Neural progenitor cell (in vitro differentiated cells): ENCODE results near the gene CEACAM16. TPM values are rescaled to one million over a fixed set of nuclear protein-coding genes. Genes with fewer than 3 reads are reported as not detected.

Source experiments
- DNase-seq: peaks from one replicate; pipeline ENCODE4 v3.0.0-alpha.2; 2016; ENCODE audit warnings: low spot score
- H2AFZ ChIP-seq: fragments of 200-600 bp; sonication (generic); replicated peaks from 2 replicates; pipeline ENCODE4 v1.6.1; 2016; ENCODE audit warnings: antibody characterized with exemption
- H3F3A ChIP-seq: fragments of 200-600 bp; sonication (generic); 2 replicates; pipeline ENCODE4 v1.6.1; 2016; ENCODE audit warnings: antibody characterized with exemption, low read depth
- H3K27ac ChIP-seq: fragments of 200-600 bp; sonication (generic); 2 replicates; pipeline ENCODE4 v1.5.1; 2016; ENCODE audit warnings: mild to moderate bottlenecking
- H3K27me3 ChIP-seq: fragments of 200-600 bp; sonication (generic); 2 replicates; pipeline ENCODE4 v1.6.1; 2016; ENCODE audit warnings: mild to moderate bottlenecking, moderate library complexity
- H3K36me3 ChIP-seq: fragments of 200-600 bp; sonication (generic); 2 replicates; pipeline ENCODE4 v1.5.1; 2016
- H3K4me1 ChIP-seq: fragments of 200-600 bp; sonication (generic); 2 replicates; pipeline ENCODE4 v1.6.1; 2016; ENCODE audit warnings: mixed run types
- H3K4me2 ChIP-seq: fragments of 200-600 bp; sonication (generic); 2 replicates; pipeline ENCODE4 v1.6.1; 2016
- H3K4me3 ChIP-seq: fragments of 200-600 bp; sonication (generic); 2 replicates; pipeline ENCODE4 v1.5.1; 2016
- H3K79me2 ChIP-seq: fragments of 200-600 bp; sonication (generic); 2 replicates; pipeline ENCODE4 v1.6.1; 2016; ENCODE audit warnings: low read depth
- H3K9ac ChIP-seq: fragments of 200-600 bp; sonication (generic); 2 replicates; pipeline ENCODE4 v1.6.1; 2016
- H3K9me3 ChIP-seq: fragments of 200-600 bp; sonication (generic); 2 replicates; pipeline ENCODE4 v1.5.1; 2016; ENCODE audit warnings: low read depth
- H4K20me1 ChIP-seq: fragments of 200-600 bp; sonication (generic); 2 replicates; pipeline ENCODE4 v1.6.1; 2016; ENCODE audit warnings: low read depth
- H3K27ac Mint-ChIP-seq: 3 replicates; pipeline ENCODE4 v1.8.0; 2021; ENCODE audit warnings: mixed read lengths
- H3K27me3 Mint-ChIP-seq: 2 replicates; pipeline ENCODE4 v1.8.0; 2022; ENCODE audit warnings: low read depth, mild to moderate bottlenecking, inconsistent platforms, moderate library complexity, mixed read lengths; ENCODE audit not compliant: insufficient read depth
- H3K36me3 Mint-ChIP-seq: 3 replicates; pipeline ENCODE4 v1.8.0; 2021; ENCODE audit warnings: mixed read lengths
- H3K4me1 Mint-ChIP-seq: 3 replicates; pipeline ENCODE4 v1.8.0; 2021; ENCODE audit warnings: mixed read lengths
- H3K4me3 Mint-ChIP-seq: 3 replicates; pipeline ENCODE4 v1.8.0; 2021; ENCODE audit warnings: mild to moderate bottlenecking, moderate library complexity, mixed read lengths
- H3K9me3 Mint-ChIP-seq: 3 replicates; pipeline ENCODE4 v1.8.0; 2020; ENCODE audit warnings: mixed read lengths
- EZH2 ChIP-seq: fragments of 200-600 bp; sonication (generic); IDR thresholded peaks from 2 replicates; pipeline ENCODE4 v1.6.1; 2017; ENCODE audit warnings: antibody characterized with exemption, mild to moderate bottlenecking, moderate library complexity
- EZH2phosphoT487 ChIP-seq: fragments of 200-600 bp; sonication (generic); IDR thresholded peaks from 2 replicates; pipeline ENCODE4 v1.6.1; 2017; ENCODE audit warnings: antibody characterized with exemption
- total RNA-seq: library from RNA; depleted of rRNA; stranded (reverse); fragments of >200 nt; gene quantifications from 2 replicates; pipeline ENCODE4 v1.2.3, GENCODE V29; 2015; ENCODE audit warnings: low replicate concordance
- TF ChIP-seq, protein P1 (sequence below): fragments of 200-600 bp; sonication (generic); IDR thresholded peaks from 2 replicates; pipeline ENCODE4 v1.5.1; 2017; ENCODE audit warnings: antibody characterized with exemption, mild to moderate bottlenecking

CEACAM16 gene
- total RNA-seq, 1 donor from 2014 or later: not detected

DNA sequence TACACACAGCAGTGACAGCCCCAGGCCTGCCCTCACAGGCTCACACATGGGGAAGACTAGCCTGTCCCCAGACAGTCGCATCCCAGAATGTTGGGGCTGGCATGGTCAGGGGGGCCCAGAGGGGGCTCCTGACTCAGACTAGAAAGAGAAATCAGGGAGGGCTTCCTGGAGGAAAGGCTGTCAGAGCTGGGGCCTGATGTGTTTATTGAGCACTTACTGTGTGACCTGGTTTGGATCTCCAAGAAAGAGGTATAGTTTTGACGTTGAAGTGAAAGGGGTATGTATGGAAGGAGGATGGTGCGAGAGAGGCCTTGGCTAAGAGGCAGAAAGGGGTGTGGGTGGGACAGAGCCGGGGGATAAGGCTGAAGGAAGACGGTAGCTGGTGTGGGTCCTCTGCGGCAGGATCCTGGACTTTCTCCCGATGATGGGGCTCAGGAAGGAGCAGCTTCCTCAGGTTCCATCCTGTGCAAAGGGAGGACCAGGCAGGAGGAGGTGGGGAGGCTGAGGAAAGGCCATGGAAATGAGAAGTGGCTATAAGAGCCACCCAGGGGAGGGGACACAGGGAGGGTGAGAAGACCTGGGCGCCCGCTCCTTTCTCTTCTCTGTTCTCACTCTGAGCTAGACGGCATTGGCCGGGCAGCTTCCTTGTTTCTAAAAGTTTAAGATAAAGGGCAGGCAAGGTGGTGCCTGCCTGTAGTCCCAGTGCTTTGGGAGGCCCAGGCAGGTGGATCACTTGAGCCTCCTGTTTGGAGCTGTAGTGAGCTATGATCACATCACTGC, 33.5 kb downstream of the CEACAM16 start:
- no peaks in the 10 kb centered on the region for H3K79me2 ChIP-seq
- no peak for DNase-seq
- no peaks in the 10 kb centered on the region for H3K9me3 ChIP-seq
- TF ChIP-seq, protein P1, sequence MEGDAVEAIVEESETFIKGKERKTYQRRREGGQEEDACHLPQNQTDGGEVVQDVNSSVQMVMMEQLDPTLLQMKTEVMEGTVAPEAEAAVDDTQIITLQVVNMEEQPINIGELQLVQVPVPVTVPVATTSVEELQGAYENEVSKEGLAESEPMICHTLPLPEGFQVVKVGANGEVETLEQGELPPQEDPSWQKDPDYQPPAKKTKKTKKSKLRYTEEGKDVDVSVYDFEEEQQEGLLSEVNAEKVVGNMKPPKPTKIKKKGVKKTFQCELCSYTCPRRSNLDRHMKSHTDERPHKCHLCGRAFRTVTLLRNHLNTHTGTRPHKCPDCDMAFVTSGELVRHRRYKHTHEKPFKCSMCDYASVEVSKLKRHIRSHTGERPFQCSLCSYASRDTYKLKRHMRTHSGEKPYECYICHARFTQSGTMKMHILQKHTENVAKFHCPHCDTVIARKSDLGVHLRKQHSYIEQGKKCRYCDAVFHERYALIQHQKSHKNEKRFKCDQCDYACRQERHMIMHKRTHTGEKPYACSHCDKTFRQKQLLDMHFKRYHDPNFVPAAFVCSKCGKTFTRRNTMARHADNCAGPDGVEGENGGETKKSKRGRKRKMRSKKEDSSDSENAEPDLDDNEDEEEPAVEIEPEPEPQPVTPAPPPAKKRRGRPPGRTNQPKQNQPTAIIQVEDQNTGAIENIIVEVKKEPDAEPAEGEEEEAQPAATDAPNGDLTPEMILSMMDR: no peak
- TF ChIP-seq EZH2: no peak
- no peak for TF ChIP-seq EZH2phosphoT487
- Mint-ChIP-seq H3K9me3 (no peaks in the 10 kb centered on the region), H3K27ac (no peak overlapping the region), H3K4me3 (no peak overlapping the region), H3K4me1 (no peaks in the 10 kb centered on the region), H3K27me3 (peaks cover 21% of the 10 kb centered on the region), H3K36me3 (no peaks in the 10 kb centered on the region)
- no peak overlapping the region for H3K27ac ChIP-seq
- H3K4me2 ChIP-seq: no peak overlapping the region
- no peak overlapping the region for H3K4me3 ChIP-seq
- no peak overlapping the region for H3K9ac ChIP-seq
- H3K4me1 ChIP-seq: no peaks in the 10 kb centered on the region
- no peaks in the 10 kb centered on the region for H3F3A ChIP-seq
- H2AFZ ChIP-seq: no peak overlapping the region
- H3K36me3 ChIP-seq: no peaks in the 10 kb centered on the region
- no peaks in the 10 kb centered on the region for H4K20me1 ChIP-seq
- no peaks in the 10 kb centered on the region for H3K27me3 ChIP-seq

DNA sequence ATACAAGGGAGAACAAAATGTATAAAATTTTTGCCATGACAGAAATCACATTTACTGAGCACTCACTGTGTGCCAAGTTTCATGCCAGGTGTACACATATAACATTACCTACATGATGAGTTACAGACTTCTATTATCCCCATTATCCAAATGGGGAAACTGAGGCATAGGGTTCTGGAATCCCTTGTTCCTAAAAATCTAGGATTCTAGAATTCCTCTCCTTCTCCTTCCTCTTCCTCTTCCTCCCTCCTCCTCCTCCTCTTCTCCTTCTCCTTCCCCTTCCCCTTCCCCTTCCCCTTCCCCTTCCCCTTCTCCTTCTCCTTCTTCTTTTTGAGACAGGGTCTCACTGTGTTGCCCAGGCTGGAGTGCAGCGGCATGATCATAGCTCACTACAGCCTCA, 35.4 kb downstream of the CEACAM16 start:
- no peak overlapping the region for H3K4me3 ChIP-seq
- no peaks in the 10 kb centered on the region for H3K9me3 ChIP-seq
- H3K4me2 ChIP-seq: no peak overlapping the region
- no peak for TF ChIP-seq EZH2phosphoT487
- TF ChIP-seq EZH2: no peak
- TF ChIP-seq, protein P1: no peak
- H2AFZ ChIP-seq: no peak overlapping the region
- DNase-seq: no peak
- H3K79me2 ChIP-seq: no peaks in the 10 kb centered on the region
- no peak overlapping the region for H3K27ac Mint-ChIP-seq
- H3K27me3 Mint-ChIP-seq: peaks cover 25% of the 10 kb centered on the region
- no peaks in the 10 kb centered on the region for H3K4me1 ChIP-seq
- no peaks in the 10 kb centered on the region for H3K27me3 ChIP-seq
- H3K27ac ChIP-seq: no peak overlapping the region
- no peaks in the 10 kb centered on the region for H4K20me1 ChIP-seq
- H3K36me3 ChIP-seq: no peaks in the 10 kb centered on the region
- H3K4me1 Mint-ChIP-seq: no peaks in the 10 kb centered on the region
- no peaks in the 10 kb centered on the region for H3F3A ChIP-seq
- H3K9ac ChIP-seq: no peak overlapping the region
- H3K4me3 Mint-ChIP-seq: no peak overlapping the region
- no peaks in the 10 kb centered on the region for H3K36me3 Mint-ChIP-seq
- H3K9me3 Mint-ChIP-seq: no peaks in the 10 kb centered on the region

DNA sequence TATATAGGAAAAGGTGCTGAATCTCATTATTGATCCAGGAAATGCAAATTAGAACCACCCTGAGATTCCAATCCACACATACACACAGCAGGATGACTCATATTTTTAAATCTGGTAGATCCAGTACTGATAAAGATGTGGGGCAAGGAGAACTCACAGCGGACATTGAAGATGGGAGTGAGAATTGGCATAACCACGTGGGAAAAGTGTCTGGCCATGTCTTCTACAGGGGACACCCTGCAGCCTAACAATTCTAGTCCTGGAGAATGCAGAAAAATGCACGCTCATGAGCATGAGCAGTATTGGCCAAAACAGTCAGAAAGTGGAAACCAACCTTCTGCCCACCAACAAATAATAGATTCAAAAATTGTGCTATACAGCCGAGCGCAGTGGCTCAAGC, 36.1 kb downstream of the CEACAM16 start:
- no peaks in the 10 kb centered on the region for H3K36me3 Mint-ChIP-seq
- no peaks in the 10 kb centered on the region for H3K4me1 Mint-ChIP-seq
- no peak overlapping the region for H2AFZ ChIP-seq
- H3K9me3 Mint-ChIP-seq: no peaks in the 10 kb centered on the region
- H3K27me3 Mint-ChIP-seq: peaks cover 26% of the 10 kb centered on the region
- no peaks in the 10 kb centered on the region for H3K79me2 ChIP-seq
- H3K4me2 ChIP-seq: no peak overlapping the region
- no peaks in the 10 kb centered on the region for H4K20me1 ChIP-seq
- no peak overlapping the region for H3K4me3 ChIP-seq
- H3K4me1 ChIP-seq: no peaks in the 10 kb centered on the region
- no peak overlapping the region for H3K27ac ChIP-seq
- DNase-seq: no peak
- no peak overlapping the region for H3K4me3 Mint-ChIP-seq
- H3K36me3 ChIP-seq: no peaks in the 10 kb centered on the region
- no peaks in the 10 kb centered on the region for H3F3A ChIP-seq
- TF ChIP-seq, protein P1: no peak
- no peak for TF ChIP-seq EZH2
- TF ChIP-seq EZH2phosphoT487: no peak
- no peaks in the 10 kb centered on the region for H3K9me3 ChIP-seq
- H3K27ac Mint-ChIP-seq: no peak overlapping the region
- no peaks in the 10 kb centered on the region for H3K27me3 ChIP-seq
- no peak overlapping the region for H3K9ac ChIP-seq
